ENCODE results near the gene FITM1. TPM values are rescaled to one million over a fixed set of nuclear protein-coding genes. Genes with fewer than 3 reads are reported as not detected.

The FITM1 gene
- polyA plus RNA-seq, 3 donors, result 2.1 TPM; not detected in 2

- Mint-ChIP-seq H3K4me3 (no peak overlapping the region), H3K36me3 (peaks cover 55 to 85% of the 10 kb centered on the region in 2 donors), H3K27ac (peak overlapping the region in 3 of 7 donors; percentile 33 to 80 (median 63)), H3K9me3 (no peaks in the 10 kb centered on the region), H3K4me1 (peaks cover 25% of the 10 kb centered on the region), H3K27me3 (ENCODE audit: low read depth in 3 of 3) (peaks cover 0 to 2% (median 0%) of the 10 kb centered on the region in 3 donors)
- Histone ChIP-seq H3K9ac (ENCODE audit: insufficient read depth, low read length, poor library complexity, severe bottlenecking) (no peak overlapping the region), H3K79me2 (ENCODE audit: insufficient read depth, low read length) (peaks cover 24% of the 10 kb centered on the region), H3K36me3 (replicated peaks in 1 of 2; ENCODE audit: control insufficient read depth in 1 of 2, insufficient read depth in 2 of 2, low read length in 2 of 2) (peaks cover 64 to 70% of the 10 kb centered on the region in 2 donors), H3K9me3 (replicated peaks in 1 of 2; ENCODE audit: control insufficient read depth in 1 of 2, insufficient read depth in 1 of 2, low read length in 2 of 2) (no peaks in the 10 kb centered on the region), H2AFZ (ENCODE audit: insufficient read depth, low read depth, low read length, poor library complexity, severe bottlenecking) (no peak overlapping the region), H3K27ac (ENCODE audit: low read depth in 1 of 2, low read length in 2 of 2) (peak overlapping the region in 1 of 2 donors; percentile 36), H4K20me1 (ENCODE audit: insufficient read depth, low read length) (peaks cover 9% of the 10 kb centered on the region), H3K27me3 (ENCODE audit: control insufficient read depth in 2 of 2, insufficient read depth in 2 of 2, low read length in 2 of 2) (no peaks in the 10 kb centered on the region), H3K4me1 (ENCODE audit: control insufficient read depth in 1 of 2, insufficient read depth in 2 of 2, low read length in 2 of 2) (peaks cover 17 to 27% of the 10 kb centered on the region in 2 donors), H3K4me3 (replicated peaks in 1 of 3; ENCODE audit: low read depth in 2 of 3, low read length in 3 of 3) (no peak overlapping the region), H3K4me2 (replicated peaks; ENCODE audit: extremely low read depth, low read length, poor library complexity, severe bottlenecking) (no peak overlapping the region)
- intact Hi-C loops (cut with micrococcal nuclease), result no loop called here
- TF ChIP-seq, protein P1, sequence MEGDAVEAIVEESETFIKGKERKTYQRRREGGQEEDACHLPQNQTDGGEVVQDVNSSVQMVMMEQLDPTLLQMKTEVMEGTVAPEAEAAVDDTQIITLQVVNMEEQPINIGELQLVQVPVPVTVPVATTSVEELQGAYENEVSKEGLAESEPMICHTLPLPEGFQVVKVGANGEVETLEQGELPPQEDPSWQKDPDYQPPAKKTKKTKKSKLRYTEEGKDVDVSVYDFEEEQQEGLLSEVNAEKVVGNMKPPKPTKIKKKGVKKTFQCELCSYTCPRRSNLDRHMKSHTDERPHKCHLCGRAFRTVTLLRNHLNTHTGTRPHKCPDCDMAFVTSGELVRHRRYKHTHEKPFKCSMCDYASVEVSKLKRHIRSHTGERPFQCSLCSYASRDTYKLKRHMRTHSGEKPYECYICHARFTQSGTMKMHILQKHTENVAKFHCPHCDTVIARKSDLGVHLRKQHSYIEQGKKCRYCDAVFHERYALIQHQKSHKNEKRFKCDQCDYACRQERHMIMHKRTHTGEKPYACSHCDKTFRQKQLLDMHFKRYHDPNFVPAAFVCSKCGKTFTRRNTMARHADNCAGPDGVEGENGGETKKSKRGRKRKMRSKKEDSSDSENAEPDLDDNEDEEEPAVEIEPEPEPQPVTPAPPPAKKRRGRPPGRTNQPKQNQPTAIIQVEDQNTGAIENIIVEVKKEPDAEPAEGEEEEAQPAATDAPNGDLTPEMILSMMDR (IDR thresholded peaks at IDR 0.05), result no peak
- 98% methylated on average over 6 of the region's 12 CpGs for WGBS (ENCODE audit: insufficient coverage)
- DNase-seq, result no peak
Observed at GRCh38 chr14:24157331-24157730, 26.9 kb downstream of the FITM1 start.

DNA sequence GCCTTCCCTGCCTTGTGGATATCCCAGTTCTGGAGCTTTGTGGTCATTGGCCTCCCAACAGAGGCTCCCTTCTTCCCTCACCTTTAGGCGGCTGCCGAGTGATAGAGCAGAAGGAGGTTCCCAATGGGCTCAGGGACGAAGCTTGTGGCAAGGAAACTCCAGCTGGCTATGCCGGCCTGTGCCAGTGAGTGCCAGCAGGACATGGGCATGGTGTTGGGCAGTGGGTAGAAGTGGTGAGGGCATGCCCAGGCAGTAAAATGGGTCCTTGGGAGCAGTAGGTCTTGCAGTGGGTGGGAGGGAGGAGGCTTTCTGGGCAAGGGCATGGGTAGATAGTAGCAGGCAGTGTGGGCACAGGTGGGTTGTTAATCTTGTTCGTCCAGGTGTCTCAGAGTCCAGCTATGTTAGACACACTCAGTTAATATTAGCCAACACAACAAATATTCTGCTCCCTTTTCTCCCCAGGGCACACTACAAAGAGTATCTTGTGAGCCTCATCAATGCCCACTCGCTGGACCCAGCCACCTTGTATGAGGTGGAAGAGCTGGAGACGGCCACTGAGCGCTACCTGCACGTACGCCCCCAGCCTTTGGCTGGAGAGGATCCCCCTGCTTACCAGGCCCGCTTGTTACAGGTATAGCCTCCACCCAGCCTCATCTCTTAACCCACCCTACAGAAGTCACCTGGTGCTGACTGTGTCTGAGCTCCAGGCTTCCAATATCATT lies 29.5 kb downstream of the FITM1 start:
- Histone ChIP-seq H3K36me3 (replicated peaks in 1 of 2; ENCODE audit: control insufficient read depth in 1 of 2, insufficient read depth in 2 of 2, low read length in 2 of 2) (peaks cover 70 to 74% of the 10 kb centered on the region in 2 donors), H4K20me1 (ENCODE audit: insufficient read depth, low read length) (peaks cover 30% of the 10 kb centered on the region), H3K27ac (ENCODE audit: low read depth in 1 of 2, low read length in 2 of 2) (peak overlapping the region; percentile 76 to 100), H3K4me2 (replicated peaks; ENCODE audit: extremely low read depth, low read length, poor library complexity, severe bottlenecking) (no peak overlapping the region), H3K9ac (ENCODE audit: insufficient read depth, low read length, poor library complexity, severe bottlenecking) (no peak overlapping the region), H3K27me3 (ENCODE audit: control insufficient read depth in 2 of 2, insufficient read depth in 2 of 2, low read length in 2 of 2) (no peaks in the 10 kb centered on the region), H3K4me1 (ENCODE audit: control insufficient read depth in 1 of 2, insufficient read depth in 2 of 2, low read length in 2 of 2) (peaks cover 29 to 53% of the 10 kb centered on the region in 2 donors), H3K79me2 (ENCODE audit: insufficient read depth, low read length) (peaks cover 42% of the 10 kb centered on the region), H3K9me3 (replicated peaks in 1 of 2; ENCODE audit: control insufficient read depth in 1 of 2, insufficient read depth in 1 of 2, low read length in 2 of 2) (no peaks in the 10 kb centered on the region), H2AFZ (ENCODE audit: insufficient read depth, low read depth, low read length, poor library complexity, severe bottlenecking) (no peak overlapping the region), H3K4me3 (replicated peaks in 1 of 3; ENCODE audit: low read depth in 2 of 3, low read length in 3 of 3) (peak overlapping the region in 1 of 3 experiments; percentile 100)
- peaks cover 46% of the 10 kb centered on the region for H3K4me1 Mint-ChIP-seq
- peaks cover 68 to 88% of the 10 kb centered on the region in 2 donors for H3K36me3 Mint-ChIP-seq
- H3K4me3 Mint-ChIP-seq, result no peak overlapping the region
- TF ChIP-seq, protein P1 (IDR thresholded peaks at IDR 0.05), result no peak
- no peaks in the 10 kb centered on the region for H3K27me3 Mint-ChIP-seq (ENCODE audit: low read depth in 3 of 3)
- H3K27ac Mint-ChIP-seq, result peak overlapping the region; percentile 76 to 99 (median 97)
- no peak for DNase-seq
- intact Hi-C loops (cut with micrococcal nuclease), result loop anchor here in 1 of 2 donors (2.0 kb wide), 1 partner anchor 13 kb away; the partner anchor contains the start of genes PSME2 and RNF31
- H3K9me3 Mint-ChIP-seq, result no peaks in the 10 kb centered on the region
- 97% methylated on average over 6 of the region's 11 CpGs for WGBS (ENCODE audit: insufficient coverage)
